GM12878 (cell line): ENCODE results near the gene EGFR. TPM values are rescaled to one million over a fixed set of nuclear protein-coding genes. Genes with fewer than 3 reads are reported as not detected.

ENCODE experiments used
- ATAC-seq: fragments of 200-7000 bp; cut with Tn5 transposase; 3 replicates; pipeline ENCODE4 v1.9.1; 2020; ENCODE audit warnings: mild to moderate bottlenecking, moderate library complexity
- BruUV-seq: library from RNA; stranded (reverse); fragments of 400-500 nt; replicated peaks from 2 replicates; lab custom pipeline; 2021; lab: Mats Ljungman, UMichigan
- CTCF ChIA-PET: fragments of 300-600 bp; sonication (Branson Sonifier 250); formaldehyde crosslinking; extraction: SDS; loops from one replicate; lab custom pipeline; 2021; ENCODE audit warnings: inconsistent platforms; lab: Yijun Ruan, JAX
- POLR2A ChIA-PET: fragments of 350-600 bp; formaldehyde crosslinking; extraction: SDS; loops from one replicate; lab custom pipeline; 2021; ENCODE audit warnings: inconsistent platforms; lab: Charles Lee
- RAD21 ChIA-PET: fragments of 300-600 bp; sonication (Branson Sonifier 250); formaldehyde crosslinking; loops from one replicate; lab custom pipeline; 2023; ENCODE audit warnings: antibody characterized with exemption; ENCODE audit not compliant: unreplicated experiment; lab: Charles Lee
- SMC1A ChIA-PET: fragments of 300-600 bp; sonication (Branson Sonifier 250); formaldehyde crosslinking; loops from one replicate; lab custom pipeline; 2023; ENCODE audit not compliant: unreplicated experiment, uncharacterized antibody; lab: Charles Lee
- DNase-seq: peaks from one replicate; pipeline ENCODE4 v3.0.0-alpha.2; 2011; ENCODE audit warnings: low read depth, low spot score
- FAIRE-seq: peaks from 3 replicates; lab custom pipeline; 2011; peaks lifted over from hg19 to GRCh38; lab: Jason Lieb, UNC
- H2AFZ ChIP-seq: 2 replicates; pipeline ENCODE4 v1.6.0; 2011; ENCODE audit warnings: low read depth, low read length, control low read depth; ENCODE audit not compliant: control insufficient read depth
- H3K27ac ChIP-seq: 2 replicates; pipeline ENCODE4 v1.5.1; 2011; ENCODE audit warnings: control low read depth; ENCODE audit not compliant: control insufficient read depth, insufficient read depth
- H3K27me3 ChIP-seq, 2 experiments: replicated peaks in 1 of 2; 2 replicates each; pipeline versions ENCODE4 v1.6.0 to v1.6.1; 2011; ENCODE audit warnings: low read length in 1 of 2; ENCODE audit not compliant: control insufficient read depth in 2 of 2, insufficient read depth in 2 of 2
- H3K36me3 ChIP-seq, 2 experiments: 2 replicates each; pipeline ENCODE4 v1.5.1; 2011; ENCODE audit warnings: low read length in 1 of 2; ENCODE audit not compliant: control insufficient read depth in 2 of 2, insufficient read depth in 2 of 2
- H3K4me1 ChIP-seq: 2 replicates; pipeline ENCODE4 v1.6.1; 2011; ENCODE audit warnings: mild to moderate bottlenecking, low read length, moderate library complexity, mixed read lengths; ENCODE audit not compliant: control insufficient read depth, insufficient read depth
- H3K4me2 ChIP-seq: 2 replicates; pipeline ENCODE4 v1.6.0; 2011; ENCODE audit warnings: control low read depth; ENCODE audit not compliant: control insufficient read depth, insufficient read depth
- H3K4me3 ChIP-seq: fragments of 200-600 bp; sonication (generic); 2 replicates; pipeline ENCODE4 v1.5.1; 2016
- H3K79me2 ChIP-seq: 2 replicates; pipeline ENCODE4 v1.6.0; 2011; ENCODE audit warnings: low read length; ENCODE audit not compliant: control insufficient read depth, insufficient read depth
- H3K9ac ChIP-seq: 2 replicates; pipeline ENCODE4 v1.8.0; 2011; ENCODE audit warnings: low read length, control low read depth, mixed read lengths; ENCODE audit not compliant: control insufficient read depth, insufficient read depth
- H3K9me3 ChIP-seq: replicated peaks from 3 replicates; pipeline ENCODE4 v1.5.1; 2011; ENCODE audit warnings: mild to moderate bottlenecking, low read length; ENCODE audit not compliant: control insufficient read depth, insufficient read depth
- H4K20me1 ChIP-seq: 2 replicates; pipeline ENCODE4 v1.6.0; 2011; ENCODE audit not compliant: control insufficient read depth, insufficient read depth
- BRCA1 ChIP-seq: IDR thresholded peaks from 2 replicates; pipeline ENCODE4 v1.6.1; 2011; ENCODE audit warnings: low read depth, low read length, improper control_type of control experiment
- EED ChIP-seq: sonication (generic); IDR thresholded peaks from 2 replicates; pipeline ENCODE4 v1.6.1; 2016; ENCODE audit warnings: antibody characterized with exemption, low read depth
- FOXK2 ChIP-seq: fragments of 450-650 bp; IDR thresholded peaks from 2 replicates; pipeline ENCODE4 v1.6.1; 2017; ENCODE audit warnings: mild to moderate bottlenecking, moderate library complexity
- GABPA ChIP-seq: IDR thresholded peaks from 2 replicates; pipeline ENCODE4 v1.6.1; 2014; ENCODE audit warnings: antibody characterized with exemption, low read depth, mild to moderate bottlenecking, inconsistent platforms
- KDM1A ChIP-seq: fragments of 200-600 bp; sonication (generic); IDR thresholded peaks from 2 replicates; pipeline ENCODE4 v1.6.1; 2016; ENCODE audit warnings: borderline replicate concordance
- PML ChIP-seq: IDR thresholded peaks from 2 replicates; pipeline ENCODE4 v1.6.1; 2012; ENCODE audit warnings: low read length, inconsistent platforms
- RCOR1 ChIP-seq: conservative IDR thresholded peaks from 2 replicates; pipeline ENCODE4 v1.6.1; 2012; ENCODE audit warnings: low read depth, low read length, improper control_type of control experiment
- SMC3 ChIP-seq: IDR thresholded peaks from 2 replicates; pipeline ENCODE4 v1.6.1; 2011; ENCODE audit warnings: low read length, improper control_type of control experiment, borderline replicate concordance
- ZNF217 ChIP-seq: fragments of 450-650 bp; IDR thresholded peaks from 2 replicates; pipeline ENCODE4 v1.6.1; 2017; ENCODE audit warnings: antibody characterized with exemption, mild to moderate bottlenecking
- ZNF622 ChIP-seq: fragments of 450-650 bp; IDR thresholded peaks from 2 replicates; pipeline ENCODE4 v1.6.1; 2017; ENCODE audit warnings: mild to moderate bottlenecking, inconsistent platforms
- WGBS: methylation state at CpG from one replicate; pipeline ENCODE4 v1.1.6; 2016; ENCODE audit warnings: low lambda C conversion rate; ENCODE audit not compliant: insufficient replicate concordance, insufficient coverage; ENCODE audit errors: missing lambda C conversion rate; 5-methylcytosine and 5-hydroxymethylcytosine counted together
- in situ Hi-C: fragments of 300-500 bp; cut with MboI; formaldehyde crosslinking; loops from 9 replicates; pipeline ENCODE4 v1.14.3; 2018; ENCODE audit warnings: mixed read lengths
- intact Hi-C: fragments of 100-400 bp; cut with micrococcal nuclease; formaldehyde crosslinking; loops from one replicate; pipeline ENCODE4 v1.14.2; 2022; ENCODE audit not compliant: unreplicated experiment
- polyA plus RNA-seq, 11 experiments: library from polyadenylated mRNA; depleted of rRNA in 4 of 11; unstranded in 6 of 11; stranded (reverse) in 5 of 11; fragments of >200 nt; fragmentation: Nextera tagmentation in 4 of 11; fragmentation: Illumina TruSeq in 1 of 11; extraction: Ambion mirVana in 4 of 11; extraction: Trizol in 1 of 11; gene quantifications; 1 replicate in 1 of 11; 2 replicates in 10 of 11; pipeline versions ENCODE4 v1.2.1 to v1.2.3, GENCODE V29; 2011 to 2016; ENCODE audit warnings: inconsistent platforms in 2 of 11, missing spikeins in 2 of 11, low read depth in 1 of 11
- total RNA-seq, 4 experiments: library from RNA; depleted of rRNA in 3 of 4; stranded (reverse); fragments of >200 nt in 3 of 4; fragmentation: Illumina TruSeq in 1 of 4; extraction: Trizol in 1 of 4; gene quantifications; 2 replicates each; pipeline versions ENCODE4 v1.2.1 to v1.2.3, GENCODE V29; 2013 to 2021
- TF ChIP-seq, protein P1 (sequence below): fragments of 450-650 bp; formaldehyde crosslinking; IDR thresholded peaks from 2 replicates; pipeline ENCODE4 v1.4.0; 2020; ENCODE audit warnings: mild to moderate bottlenecking, moderate library complexity

Gene EGFR
- total and polyA plus RNA-seq, 10 of the 15 experiments (the other 5 are each of a cell fraction or from before 2014, with no cell fraction given) = 0.01 to 0.31 TPM; not detected in 8

DNA sequence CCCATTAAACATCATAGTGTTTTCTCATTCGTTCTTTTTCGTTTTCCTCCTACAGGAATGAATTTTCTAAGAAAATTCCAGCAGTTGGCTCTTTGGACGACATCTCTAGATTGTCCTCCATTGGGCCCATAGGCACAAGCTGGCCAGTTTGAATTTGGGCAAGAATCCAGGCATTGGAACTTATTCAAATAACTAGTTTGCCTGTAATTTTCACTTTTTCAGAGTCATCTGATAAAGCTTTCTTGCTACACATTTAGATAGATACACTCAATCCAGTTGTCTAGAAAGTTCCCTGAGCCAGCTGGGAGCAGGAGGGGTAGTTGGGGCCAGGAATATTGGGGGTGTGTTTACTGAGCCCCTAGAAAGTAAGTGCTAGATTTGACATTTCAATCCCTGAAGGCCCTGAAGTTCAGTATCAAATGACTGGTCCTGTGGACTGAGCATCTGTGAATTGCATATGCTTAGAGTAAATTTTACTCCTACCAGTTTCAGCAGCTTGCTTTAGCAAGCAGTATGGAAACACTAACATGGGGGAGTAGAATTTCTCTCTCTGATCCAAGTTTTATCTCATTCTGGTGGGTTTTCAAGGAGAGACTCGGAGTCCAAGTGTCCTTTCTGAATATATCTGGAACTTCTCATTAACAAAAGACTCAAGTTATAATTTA is 5.2 kb downstream of the EGFR start:
- H3K9ac ChIP-seq = no peak overlapping the region
- no peak for FAIRE-seq
- H3K4me3 ChIP-seq = no peak overlapping the region
- H4K20me1 ChIP-seq = no peaks in the 10 kb centered on the region; the same call in 1 of the 2 replicates
- TF ChIP-seq FOXK2 (no peak), BRCA1 (no peak), KDM1A (no peak), EED (no peak), RCOR1 (no peak), ZNF622 (no peak), SMC3 (no peak), ZNF217 (no peak), GABPA (no peak), PML (no peak)
- TF ChIP-seq, protein P1, sequence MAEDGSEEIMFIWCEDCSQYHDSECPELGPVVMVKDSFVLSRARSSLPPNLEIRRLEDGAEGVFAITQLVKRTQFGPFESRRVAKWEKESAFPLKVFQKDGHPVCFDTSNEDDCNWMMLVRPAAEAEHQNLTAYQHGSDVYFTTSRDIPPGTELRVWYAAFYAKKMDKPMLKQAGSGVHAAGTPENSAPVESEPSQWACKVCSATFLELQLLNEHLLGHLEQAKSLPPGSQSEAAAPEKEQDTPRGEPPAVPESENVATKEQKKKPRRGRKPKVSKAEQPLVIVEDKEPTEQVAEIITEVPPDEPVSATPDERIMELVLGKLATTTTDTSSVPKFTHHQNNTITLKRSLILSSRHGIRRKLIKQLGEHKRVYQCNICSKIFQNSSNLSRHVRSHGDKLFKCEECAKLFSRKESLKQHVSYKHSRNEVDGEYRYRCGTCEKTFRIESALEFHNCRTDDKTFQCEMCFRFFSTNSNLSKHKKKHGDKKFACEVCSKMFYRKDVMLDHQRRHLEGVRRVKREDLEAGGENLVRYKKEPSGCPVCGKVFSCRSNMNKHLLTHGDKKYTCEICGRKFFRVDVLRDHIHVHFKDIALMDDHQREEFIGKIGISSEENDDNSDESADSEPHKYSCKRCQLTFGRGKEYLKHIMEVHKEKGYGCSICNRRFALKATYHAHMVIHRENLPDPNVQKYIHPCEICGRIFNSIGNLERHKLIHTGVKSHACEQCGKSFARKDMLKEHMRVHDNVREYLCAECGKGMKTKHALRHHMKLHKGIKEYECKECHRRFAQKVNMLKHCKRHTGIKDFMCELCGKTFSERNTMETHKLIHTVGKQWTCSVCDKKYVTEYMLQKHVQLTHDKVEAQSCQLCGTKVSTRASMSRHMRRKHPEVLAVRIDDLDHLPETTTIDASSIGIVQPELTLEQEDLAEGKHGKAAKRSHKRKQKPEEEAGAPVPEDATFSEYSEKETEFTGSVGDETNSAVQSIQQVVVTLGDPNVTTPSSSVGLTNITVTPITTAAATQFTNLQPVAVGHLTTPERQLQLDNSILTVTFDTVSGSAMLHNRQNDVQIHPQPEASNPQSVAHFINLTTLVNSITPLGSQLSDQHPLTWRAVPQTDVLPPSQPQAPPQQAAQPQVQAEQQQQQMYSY (CRISPR knock-in tag) = no peak
- intact Hi-C loops = no loop called here
- WGBS = 7% methylated on average over 4 of the region's 4 CpGs
- CTCF ChIA-PET = no interaction called here
- in situ Hi-C loops = no loop called here
- ATAC-seq = no peak
- BruUV-seq = no TSS peak
- H3K9me3 ChIP-seq = no peaks in the 10 kb centered on the region
- no peaks in the 10 kb centered on the region for H3K79me2 ChIP-seq
- H3K27ac ChIP-seq = no peak overlapping the region
- RAD21 ChIA-PET = no interaction called here
- no peaks in the 10 kb centered on the region for H3K36me3 ChIP-seq
- H3K27me3 ChIP-seq = peaks cover 0 to 13% of the 10 kb centered on the region in 2 experiments
- no peak overlapping the region for H3K4me2 ChIP-seq
- DNase-seq = no peak
- SMC1A ChIA-PET = interaction anchor here (0.6 to 1.4 kb wide), 3 partner anchors 20 to 41 kb away, joined by 3 read pairs; no protein-coding TSS in a partner anchor
- H3K4me1 ChIP-seq = no peaks in the 10 kb centered on the region
- POLR2A ChIA-PET = no interaction called here
- H2AFZ ChIP-seq = no peak overlapping the region
